ENCODE measurements around the gene STK32B.
"Not testable (repeated sequence)": the region's sequence is repeated elsewhere in the genome, so short reads cannot be mapped to it uniquely, and the experiment has no call there.

Gene STK32B

DNA sequence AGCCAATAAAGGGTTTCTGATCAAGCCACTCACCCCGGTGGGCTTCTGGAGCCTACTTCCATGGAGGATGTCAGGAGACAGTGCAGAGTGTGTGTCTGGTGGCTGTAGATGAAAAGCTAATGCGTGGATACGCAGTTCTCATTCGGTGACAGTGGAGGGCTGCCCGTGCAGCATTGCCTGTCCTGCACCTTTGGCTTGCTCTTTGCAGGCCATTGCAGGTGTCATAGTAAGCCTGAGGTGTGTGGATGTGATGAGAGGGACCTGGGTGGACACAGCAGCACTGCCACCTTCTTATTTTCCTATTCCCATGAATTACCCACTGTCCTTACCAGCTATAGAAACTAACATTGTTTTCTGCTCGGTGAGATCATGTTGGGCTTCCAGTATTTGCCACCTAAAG lies 101.2 kb downstream of the STK32B start:
- Histone ChIP-seq H3K4me3 (ENCODE audit: low read length) (no peak overlapping the region), H3K27me3 (ENCODE audit: control insufficient read depth, insufficient read depth, low read length) (no peaks in the 10 kb centered on the region), H3K36me3 (ENCODE audit: control insufficient read depth, insufficient read depth, low read length) (no peaks in the 10 kb centered on the region), H3K9me3 (ENCODE audit: control insufficient read depth, low read length) (no peaks in the 10 kb centered on the region), H3K4me1 (ENCODE audit: control insufficient read depth, insufficient read depth, low read length) (no peaks in the 10 kb centered on the region), H3K9ac (ENCODE audit: low read length) (no peak overlapping the region)

GRCh38 chr4:5156682-5157081 lies 105.4 kb downstream of the STK32B start:
- Histone ChIP-seq H3K9ac (ENCODE audit: low read length) (no peak overlapping the region), H3K4me3 (ENCODE audit: low read length) (no peak overlapping the region), H3K36me3 (ENCODE audit: control insufficient read depth, insufficient read depth, low read length) (no peaks in the 10 kb centered on the region), H3K27me3 (ENCODE audit: control insufficient read depth, insufficient read depth, low read length) (no peaks in the 10 kb centered on the region), H3K9me3 (ENCODE audit: control insufficient read depth, low read length) (no peaks in the 10 kb centered on the region), H3K4me1 (ENCODE audit: control insufficient read depth, insufficient read depth, low read length) (no peaks in the 10 kb centered on the region)

DNA sequence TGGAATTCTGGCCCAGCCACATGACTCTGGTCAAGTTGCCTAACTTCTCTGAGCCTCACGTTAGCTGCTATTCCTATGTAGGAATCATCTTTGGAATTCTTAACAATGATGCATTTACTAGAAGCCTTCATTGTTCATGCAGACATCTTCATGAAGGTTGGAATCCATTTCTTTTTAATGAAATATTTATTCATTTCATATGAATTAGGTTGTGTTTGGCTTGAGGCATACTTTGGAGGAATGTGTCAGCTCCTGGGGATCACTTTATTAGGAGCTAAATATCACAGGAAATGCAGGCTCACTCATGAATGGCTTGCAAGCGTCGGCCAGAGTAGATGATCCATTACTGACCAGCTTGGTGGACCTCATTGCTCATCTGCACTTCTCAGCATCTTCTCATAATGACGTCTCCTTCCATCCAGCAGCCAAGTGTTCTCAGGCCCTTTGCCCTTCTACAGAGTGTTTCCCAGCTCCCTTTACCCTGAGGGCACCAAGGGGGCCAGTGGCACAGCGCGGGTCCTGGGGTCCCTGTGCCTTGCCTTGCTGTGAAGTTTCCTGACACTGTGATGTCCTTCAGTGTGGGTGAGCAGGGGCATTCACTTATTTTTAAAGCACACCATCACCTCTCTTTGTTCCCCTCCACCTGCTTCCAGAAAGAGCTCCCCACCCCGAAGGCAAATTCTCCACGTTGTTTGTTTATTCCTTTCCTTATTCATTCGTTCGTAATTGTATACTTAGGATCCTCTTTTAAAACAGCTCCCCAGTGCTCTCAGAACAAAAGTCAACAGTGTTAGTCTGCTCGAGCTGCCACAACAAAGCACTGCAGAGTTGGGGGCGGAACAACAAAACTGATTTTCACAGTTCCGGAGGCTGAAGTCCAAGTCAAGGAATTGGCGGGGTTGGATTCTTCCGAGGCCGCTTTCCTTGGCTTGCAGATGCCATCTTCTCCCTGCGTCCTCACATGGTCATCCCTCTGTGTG lies 106.8 kb downstream of the STK32B start:
- H3K4me3 ChIP-seq (ENCODE audit: low read length) = no peak overlapping the region
- H3K4me1 ChIP-seq (ENCODE audit: control insufficient read depth, insufficient read depth, low read length) = no peaks in the 10 kb centered on the region
- no peaks in the 10 kb centered on the region for H3K27me3 ChIP-seq (ENCODE audit: control insufficient read depth, insufficient read depth, low read length)
- H3K9me3 ChIP-seq (ENCODE audit: control insufficient read depth, low read length) = no peaks in the 10 kb centered on the region
- no peaks in the 10 kb centered on the region for H3K36me3 ChIP-seq (ENCODE audit: control insufficient read depth, insufficient read depth, low read length)
- H3K9ac ChIP-seq (ENCODE audit: low read length) = no peak overlapping the region

DNA sequence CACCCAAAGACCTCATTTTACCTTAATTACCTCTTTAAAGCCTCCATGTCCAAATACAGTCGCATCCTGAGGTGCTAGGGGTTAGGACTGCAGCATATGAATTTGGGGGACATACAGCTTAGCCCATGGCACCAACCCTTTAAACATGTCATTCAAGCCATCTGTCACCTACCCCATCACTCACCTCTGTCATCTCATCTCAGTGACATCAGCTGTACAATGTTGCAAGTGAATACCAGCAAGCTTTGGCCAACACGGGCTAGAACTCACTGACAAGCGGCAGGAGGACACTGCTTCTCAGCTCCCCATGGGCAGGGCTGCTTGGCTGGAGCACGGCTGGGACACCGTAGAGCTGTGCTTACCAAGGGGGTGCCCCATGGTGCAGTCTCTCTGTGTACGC lies 107.5 kb downstream of the STK32B start:
- no peaks in the 10 kb centered on the region for H3K4me1 ChIP-seq (ENCODE audit: control insufficient read depth, insufficient read depth, low read length)
- no peaks in the 10 kb centered on the region for H3K9me3 ChIP-seq (ENCODE audit: control insufficient read depth, low read length)
- no peaks in the 10 kb centered on the region for H3K36me3 ChIP-seq (ENCODE audit: control insufficient read depth, insufficient read depth, low read length)
- no peak overlapping the region for H3K4me3 ChIP-seq (ENCODE audit: low read length)
- H3K9ac ChIP-seq (ENCODE audit: low read length) = no peak overlapping the region
- H3K27me3 ChIP-seq (ENCODE audit: control insufficient read depth, insufficient read depth, low read length) = no peaks in the 10 kb centered on the region

- Histone ChIP-seq H3K27me3 (ENCODE audit: control insufficient read depth, insufficient read depth, low read length) (no peaks in the 10 kb centered on the region), H3K36me3 (ENCODE audit: control insufficient read depth, insufficient read depth, low read length) (no peaks in the 10 kb centered on the region), H3K9me3 (ENCODE audit: control insufficient read depth, low read length) (no peaks in the 10 kb centered on the region), H3K4me1 (ENCODE audit: control insufficient read depth, insufficient read depth, low read length) (no peaks in the 10 kb centered on the region), H3K4me3 (ENCODE audit: low read length) (no peak overlapping the region), H3K9ac (ENCODE audit: low read length) (no peak overlapping the region)
These were observed 109.4 kb downstream of the STK32B start for GRCh38 chr4:5160668-5161067.

DNA sequence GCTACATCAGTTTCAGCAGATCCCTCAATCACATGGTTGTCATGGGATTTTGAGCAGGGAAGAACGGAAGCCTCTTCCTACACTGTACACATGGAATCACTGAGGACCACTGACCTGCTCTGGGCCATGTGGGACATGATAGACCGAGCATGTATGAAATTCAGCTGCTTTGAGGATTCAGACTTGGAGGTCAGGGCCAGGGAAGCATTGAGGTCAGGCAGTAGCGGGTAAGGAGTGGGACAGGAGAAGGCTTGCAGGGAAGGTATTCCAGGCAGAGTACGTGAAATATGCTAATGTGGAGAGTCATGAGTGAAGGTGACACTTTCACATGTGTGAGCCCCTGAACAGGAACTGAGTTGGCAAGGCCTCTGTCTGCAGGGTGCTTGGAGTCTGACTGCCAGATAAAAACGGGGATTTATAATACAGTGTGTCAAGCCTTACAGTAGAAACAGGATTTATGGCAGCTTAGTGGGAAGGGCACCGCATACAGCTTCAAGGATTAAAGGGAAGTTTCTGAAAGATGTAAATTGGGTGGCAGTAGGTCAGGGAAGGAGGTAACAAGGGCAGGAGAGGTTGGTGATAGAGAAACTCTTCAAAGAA lies 111.7 kb downstream of the STK32B start:
- no peaks in the 10 kb centered on the region for H3K9me3 ChIP-seq (ENCODE audit: control insufficient read depth, low read length)
- no peak overlapping the region for H3K4me3 ChIP-seq (ENCODE audit: low read length)
- H3K27me3 ChIP-seq (ENCODE audit: control insufficient read depth, insufficient read depth, low read length) = no peaks in the 10 kb centered on the region
- H3K4me1 ChIP-seq (ENCODE audit: control insufficient read depth, insufficient read depth, low read length) = no peaks in the 10 kb centered on the region
- no peak overlapping the region for H3K9ac ChIP-seq (ENCODE audit: low read length)
- H3K36me3 ChIP-seq (ENCODE audit: control insufficient read depth, insufficient read depth, low read length) = no peaks in the 10 kb centered on the region

- H3K9ac ChIP-seq (ENCODE audit: low read length) = no peak overlapping the region
- H3K4me3 ChIP-seq (ENCODE audit: low read length) = no peak overlapping the region
- no peaks in the 10 kb centered on the region for H3K9me3 ChIP-seq (ENCODE audit: control insufficient read depth, low read length)
- no peaks in the 10 kb centered on the region for H3K4me1 ChIP-seq (ENCODE audit: control insufficient read depth, insufficient read depth, low read length)
- no peaks in the 10 kb centered on the region for H3K36me3 ChIP-seq (ENCODE audit: control insufficient read depth, insufficient read depth, low read length)
- no peaks in the 10 kb centered on the region for H3K27me3 ChIP-seq (ENCODE audit: control insufficient read depth, insufficient read depth, low read length)
These were observed 113.1 kb downstream of the STK32B start for GRCh38 chr4:5164221-5164912.

DNA sequence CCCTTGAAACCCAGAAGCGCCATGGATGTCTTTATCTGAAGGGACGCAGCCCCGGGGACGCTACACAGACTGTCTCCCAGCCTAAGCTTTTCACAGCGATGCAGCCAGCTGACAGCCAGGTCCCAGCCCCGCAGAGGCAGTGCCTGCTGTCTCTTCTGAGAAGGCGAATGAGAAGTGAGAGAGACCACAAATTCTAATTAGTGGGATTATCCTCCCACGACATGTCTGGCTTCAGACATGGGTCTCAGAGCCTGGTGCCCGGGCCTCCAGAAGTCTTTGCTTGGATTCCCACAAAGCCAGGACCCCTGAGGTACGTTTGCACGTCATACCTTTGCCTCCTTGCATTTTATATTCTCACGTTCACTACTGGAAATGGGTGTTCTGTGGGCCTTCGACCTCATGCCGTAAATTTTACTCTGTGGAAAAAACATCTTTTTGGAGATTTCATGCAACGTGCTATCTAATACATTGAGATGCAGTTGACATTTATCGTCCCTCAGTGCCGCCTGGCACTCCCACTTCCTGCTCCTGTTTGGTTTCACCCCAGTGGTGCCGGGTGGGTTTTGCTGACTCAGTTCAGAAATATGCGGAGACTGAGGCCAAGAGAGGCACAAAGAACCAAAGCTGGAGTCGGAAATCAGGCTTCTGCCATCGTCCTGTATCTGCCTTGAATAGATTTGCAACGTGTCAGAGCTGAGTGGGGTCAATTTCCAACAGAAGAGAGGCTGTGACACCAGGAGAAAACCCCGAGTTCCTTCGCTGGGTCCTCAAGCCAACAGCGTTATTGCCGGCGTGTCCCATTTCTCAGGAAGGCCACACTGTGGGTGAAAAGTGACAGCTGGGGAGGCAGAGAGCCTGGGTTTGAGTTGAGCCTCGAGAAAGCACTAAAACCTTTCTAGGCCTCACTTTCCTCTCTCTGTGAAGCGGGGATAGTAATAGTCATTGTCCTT lies 114.4 kb downstream of the STK32B start:
- no peak overlapping the region for H3K9ac ChIP-seq (ENCODE audit: low read length)

GRCh38 chr4:5166377-5166776 lies 115.1 kb downstream of the STK32B start:
- Histone ChIP-seq H3K4me3 (ENCODE audit: low read length) (no peak overlapping the region), H3K9ac (ENCODE audit: low read length) (no peak overlapping the region), H3K36me3 (ENCODE audit: control insufficient read depth, insufficient read depth, low read length) (no peaks in the 10 kb centered on the region), H3K4me1 (ENCODE audit: control insufficient read depth, insufficient read depth, low read length) (no peaks in the 10 kb centered on the region), H3K9me3 (ENCODE audit: control insufficient read depth, low read length) (no peaks in the 10 kb centered on the region), H3K27me3 (ENCODE audit: control insufficient read depth, insufficient read depth, low read length) (no peaks in the 10 kb centered on the region)

More for the DNA sequence above, 114.4 kb downstream of the STK32B start:
- Histone ChIP-seq H3K9me3 (ENCODE audit: control insufficient read depth, low read length) (no peaks in the 10 kb centered on the region), H3K36me3 (ENCODE audit: control insufficient read depth, insufficient read depth, low read length) (no peaks in the 10 kb centered on the region), H3K4me1 (ENCODE audit: control insufficient read depth, insufficient read depth, low read length) (no peaks in the 10 kb centered on the region), H3K4me3 (ENCODE audit: low read length) (no peak overlapping the region), H3K27me3 (ENCODE audit: control insufficient read depth, insufficient read depth, low read length) (no peaks in the 10 kb centered on the region)

GRCh38 chr4:5168891-5169290 lies 117.6 kb downstream of the STK32B start:
- H3K9me3 ChIP-seq (ENCODE audit: control insufficient read depth, low read length) = no peaks in the 10 kb centered on the region
- no peaks in the 10 kb centered on the region for H3K4me1 ChIP-seq (ENCODE audit: control insufficient read depth, insufficient read depth, low read length)
- no peak overlapping the region for H3K9ac ChIP-seq (ENCODE audit: low read length)
- H3K27me3 ChIP-seq (ENCODE audit: control insufficient read depth, insufficient read depth, low read length) = no peaks in the 10 kb centered on the region
- H3K4me3 ChIP-seq (ENCODE audit: low read length) = no peak overlapping the region
- H3K36me3 ChIP-seq (ENCODE audit: control insufficient read depth, insufficient read depth, low read length) = no peaks in the 10 kb centered on the region

GRCh38 chr4:5175836-5176235 lies 124.6 kb downstream of the STK32B start:
- H3K9ac ChIP-seq (ENCODE audit: low read length); H3K9me3 ChIP-seq (ENCODE audit: control insufficient read depth, low read length); H3K27me3 ChIP-seq (ENCODE audit: control insufficient read depth, insufficient read depth, low read length); H3K36me3 ChIP-seq (ENCODE audit: control insufficient read depth, insufficient read depth, low read length); H3K4me1 ChIP-seq (ENCODE audit: control insufficient read depth, insufficient read depth, low read length); H3K4me3 ChIP-seq (ENCODE audit: low read length): not testable (repeated sequence)

All from mucosa of stomach (tissue), 1 donor.